PC-3 (cell line): ENCODE data around the gene ARFIP1. TPM values are rescaled to one million over a fixed set of nuclear protein-coding genes. Genes with fewer than 3 reads are reported as not detected.

Experiments
- ATAC-seq: fragments of 200-7000 bp; cut with Tn5 transposase; 2 replicates; pipeline ENCODE4 v1.9.1; 2020; ENCODE audit warnings: mild to moderate bottlenecking, moderate library complexity
- BruUV-seq: library from RNA; stranded (reverse); fragments of 400-500 nt; replicated peaks from 2 replicates; lab custom pipeline; 2021; lab: Mats Ljungman, UMichigan
- CTCF ChIA-PET: fragments of 300-600 bp; sonication (Branson Sonifier 250); formaldehyde crosslinking; loops from one replicate; lab custom pipeline; 2022; ENCODE audit warnings: antibody characterized with exemption; lab: Charles Lee
- POLR2A ChIA-PET: fragments of 300-600 bp; sonication (Branson Sonifier 250); formaldehyde crosslinking; loops from one replicate; lab custom pipeline; 2022; ENCODE audit warnings: antibody characterized with exemption; ENCODE audit not compliant: unreplicated experiment; lab: Charles Lee
- DNase-seq: peaks from one replicate; pipeline ENCODE4 v3.0.0-alpha.2; 2015
- H2AFZ ChIP-seq: fragments of 300-600 bp; sonication (generic); 2 replicates; pipeline ENCODE4 v1.6.0; 2016; ENCODE audit warnings: antibody characterized with exemption, low read length
- H3F3A ChIP-seq: fragments of 300-600 bp; sonication (generic); one replicate; pipeline ENCODE4 v1.6.0; 2017; ENCODE audit warnings: antibody characterized with exemption, low read length, control low read depth, mild to moderate bottlenecking; ENCODE audit not compliant: unreplicated experiment
- H3K27ac ChIP-seq: fragments of 300-600 bp; sonication (generic); 2 replicates; pipeline ENCODE4 v1.5.1; 2016; ENCODE audit warnings: mild to moderate bottlenecking, low read length
- H3K27me3 ChIP-seq: fragments of 300-600 bp; sonication (generic); 2 replicates; pipeline ENCODE4 v1.6.1; 2016; ENCODE audit warnings: low read length, mixed read lengths
- H3K36me3 ChIP-seq: fragments of 300-600 bp; sonication (generic); 2 replicates; pipeline ENCODE4 v1.6.1; 2016; ENCODE audit warnings: low read depth, mixed run types, low read length, mixed read lengths
- H3K4me1 ChIP-seq: fragments of 300-600 bp; sonication (generic); 2 replicates; pipeline ENCODE4 v1.5.1; 2016; ENCODE audit warnings: low read length; ENCODE audit not compliant: insufficient read depth
- H3K4me2 ChIP-seq: fragments of 300-600 bp; sonication (generic); 2 replicates; pipeline ENCODE4 v1.6.0; 2016; ENCODE audit warnings: low read length
- H3K4me3 ChIP-seq: fragments of 300-600 bp; sonication (generic); 2 replicates; pipeline ENCODE4 v1.5.1; 2016; ENCODE audit warnings: mild to moderate bottlenecking, low read length, mixed read lengths
- H3K79me2 ChIP-seq: fragments of 300-600 bp; sonication (generic); 2 replicates; pipeline ENCODE4 v1.6.1; 2017; ENCODE audit warnings: low read length, mixed read lengths
- H3K9ac ChIP-seq: fragments of 300-600 bp; sonication (generic); 2 replicates; pipeline ENCODE4 v1.6.0; 2016; ENCODE audit warnings: mild to moderate bottlenecking, low read length
- H3K9me2 ChIP-seq: fragments of 300-600 bp; sonication (generic); replicated peaks from 2 replicates; pipeline ENCODE4 v1.6.1; 2016; ENCODE audit warnings: mixed run types, low read length, mixed read lengths
- H3K9me3 ChIP-seq: fragments of 300-600 bp; sonication (generic); 2 replicates; pipeline ENCODE4 v1.6.1; 2016; ENCODE audit warnings: low read length, mixed read lengths
- H4K20me1 ChIP-seq: fragments of 300-600 bp; sonication (generic); 2 replicates; pipeline ENCODE4 v1.6.1; 2016; ENCODE audit warnings: low read length, mixed read lengths
- CTCF ChIP-seq: fragments of 300-600 bp; sonication (generic); conservative IDR thresholded peaks from 2 replicates; pipeline ENCODE4 v1.5.1; 2017; ENCODE audit warnings: antibody characterized with exemption, low read depth, mild to moderate bottlenecking, low read length
- EZH2 ChIP-seq: fragments of 300-600 bp; sonication (generic); IDR thresholded peaks from one replicate; pipeline ENCODE4 v1.6.1; 2017; ENCODE audit warnings: antibody characterized with exemption, mild to moderate bottlenecking, low read length; ENCODE audit not compliant: unreplicated experiment
- EZH2phosphoT487 ChIP-seq: fragments of 300-600 bp; sonication (generic); IDR thresholded peaks from 2 replicates; pipeline ENCODE4 v1.6.1; 2018; ENCODE audit warnings: mild to moderate bottlenecking, antibody characterized with exemption, low read length, borderline replicate concordance
- intact Hi-C: fragments of 100-400 bp; cut with micrococcal nuclease; formaldehyde crosslinking; loops from 2 replicates; pipeline ENCODE4 v1.9.0; 2023
- total RNA-seq: library from RNA; depleted of rRNA; stranded (reverse); fragments of >200 nt; gene quantifications from 2 replicates; pipeline ENCODE4 v1.2.3, GENCODE V29; 2014

Gene ARFIP1
- total RNA-seq, 1 experiment from 2014 or later = 23.5 TPM

DNA sequence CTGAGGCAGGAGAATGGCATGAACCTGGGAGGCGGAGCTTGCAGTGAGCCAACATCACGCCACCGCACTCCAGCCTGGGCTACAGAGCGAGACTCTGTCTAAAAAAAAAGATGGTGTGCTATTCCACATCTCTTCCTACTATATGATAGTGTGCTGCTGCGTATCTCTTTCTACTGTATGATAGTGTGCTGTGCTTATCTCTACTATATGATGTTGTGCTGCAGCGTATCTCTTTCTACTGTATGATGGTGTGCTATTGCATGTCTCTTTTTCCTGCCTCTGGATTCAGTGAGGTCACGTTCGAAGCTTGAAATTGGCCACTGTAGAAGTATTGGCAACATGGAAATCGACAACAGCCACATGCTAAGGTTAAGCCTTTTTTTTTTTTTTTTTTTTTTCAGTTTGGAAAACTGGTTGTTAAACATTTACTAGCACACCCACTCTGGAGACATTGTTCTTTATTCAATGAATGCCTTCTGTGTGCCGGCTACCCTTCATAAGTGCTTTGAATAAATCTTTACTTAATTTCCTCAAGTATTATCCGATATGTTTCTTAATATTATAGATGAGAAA lies 31.0 kb downstream of the ARFIP1 start:
- Histone ChIP-seq H3K4me2 (no peak overlapping the region), H3K4me3 (no peak overlapping the region), H3K9ac (no peak overlapping the region), H4K20me1 (0 out of 2 replicates have a peak, but pooled peaks cover 2% of the 10 kb centered on the region), H3K4me1 (peaks cover 5% of the 10 kb centered on the region), H3K27ac (no peak overlapping the region), H3K9me2 (no peaks in the 10 kb centered on the region), H3F3A (no peaks in the 10 kb centered on the region), H3K36me3 (no peaks in the 10 kb centered on the region), H3K27me3 (no peaks in the 10 kb centered on the region), H2AFZ (no peak overlapping the region), H3K79me2 (peaks cover 33% of the 10 kb centered on the region), H3K9me3 (no peaks in the 10 kb centered on the region)
- intact Hi-C loops = no loop called here
- no peak for ATAC-seq
- CTCF ChIA-PET = no interaction called here
- TF ChIP-seq CTCF (no peak), EZH2 (no peak), EZH2phosphoT487 (no peak)
- DNase-seq = no peak
- POLR2A ChIA-PET = no interaction called here
- no TSS peak for BruUV-seq

DNA sequence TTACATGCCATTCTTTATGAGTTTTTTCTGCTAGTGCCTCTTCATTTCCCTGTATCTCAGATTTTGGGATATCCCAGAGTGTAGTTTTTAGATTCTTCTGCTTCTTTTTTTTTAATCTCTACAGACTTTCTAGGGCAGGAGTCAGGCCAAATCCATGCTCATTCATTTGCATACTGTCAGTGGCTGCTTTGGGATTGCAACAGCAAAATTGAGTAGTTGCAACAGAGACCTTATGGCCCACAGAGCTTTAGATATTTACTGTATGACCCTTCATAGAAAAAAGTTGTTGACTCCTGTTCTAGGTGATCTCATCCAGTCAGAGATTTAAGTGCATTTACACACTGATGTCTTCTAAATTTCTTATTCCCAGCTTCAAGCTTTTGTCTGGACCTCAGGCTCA lies 35.3 kb downstream of the ARFIP1 start:
- TF ChIP-seq CTCF (no peak), EZH2 (no peak), EZH2phosphoT487 (no peak)
- no peak overlapping the region for H3K9ac ChIP-seq
- CTCF ChIA-PET = no interaction called here
- H3K9me2 ChIP-seq = no peaks in the 10 kb centered on the region
- H3K9me3 ChIP-seq = no peaks in the 10 kb centered on the region
- H2AFZ ChIP-seq = no peak overlapping the region
- H3K4me1 ChIP-seq = no peaks in the 10 kb centered on the region
- no peaks in the 10 kb centered on the region for H3K27me3 ChIP-seq
- no TSS peak for BruUV-seq
- no peak overlapping the region for H3K27ac ChIP-seq
- POLR2A ChIA-PET = no interaction called here
- H3F3A ChIP-seq = no peaks in the 10 kb centered on the region
- H4K20me1 ChIP-seq = no peaks in the 10 kb centered on the region
- H3K4me3 ChIP-seq = no peak overlapping the region
- no peak for ATAC-seq
- H3K4me2 ChIP-seq = no peak overlapping the region
- intact Hi-C loops = no loop called here
- no peak for DNase-seq
- no peaks in the 10 kb centered on the region for H3K79me2 ChIP-seq
- no peaks in the 10 kb centered on the region for H3K36me3 ChIP-seq

- ATAC-seq (no peak), DNase-seq (no peak)
- Histone ChIP-seq H3K9me3 (no peaks in the 10 kb centered on the region), H4K20me1 (no peaks in the 10 kb centered on the region), H3K4me3 (no peak overlapping the region), H3K9me2 (no peaks in the 10 kb centered on the region), H3K4me1 (no peaks in the 10 kb centered on the region), H3K27me3 (no peaks in the 10 kb centered on the region), H3K79me2 (no peaks in the 10 kb centered on the region), H3F3A (no peaks in the 10 kb centered on the region), H2AFZ (no peak overlapping the region), H3K4me2 (no peak overlapping the region), H3K36me3 (no peaks in the 10 kb centered on the region), H3K9ac (no peak overlapping the region), H3K27ac (no peak overlapping the region)
- no TSS peak for BruUV-seq
- intact Hi-C loops = no loop called here
- TF ChIP-seq EZH2 = no peak
- TF ChIP-seq EZH2phosphoT487 = no peak
- TF ChIP-seq CTCF = no peak
- ChIA-PET CTCF (no interaction called here), POLR2A (no interaction called here)
Observed at GRCh38 chr4:152817331-152817730, 37.6 kb downstream of the ARFIP1 start.
